ENCODE data around the gene NR1D1. TPM values are rescaled to one million over a fixed set of nuclear protein-coding genes. Genes with fewer than 3 reads are reported as not detected.
"Not testable (repeated sequence)": the region's sequence is repeated elsewhere in the genome, so short reads cannot be mapped to it uniquely, and the experiment has no call there.

Gene NR1D1
- 1 to 10 TPM; 3.7 to 4.7 (median 3.7) TPM for polyA plus RNA-seq (ENCODE audit: insufficient read length in 4 of 4)

DNA sequence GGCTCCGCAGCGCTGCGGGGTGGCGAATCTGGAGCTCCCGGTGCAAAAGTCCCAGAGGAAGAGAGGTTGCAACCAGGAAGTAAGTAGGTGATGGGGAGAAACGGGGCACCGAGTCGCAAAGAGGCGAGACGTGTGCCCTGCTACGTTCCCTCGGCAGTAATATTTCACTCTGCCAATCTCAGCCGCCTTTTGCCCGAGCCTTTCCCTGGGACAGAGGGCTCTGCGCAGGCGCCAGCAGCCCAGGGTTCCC is at the start of gene NR1D1:
Gene NR1D1, minus strand, starts transcription at position 171 of the 250 bp plus-strand sequence. CDS start 495 bp downstream, outside the sequence.
- no peak for DNase-seq (ENCODE audit: low read depth in 4 of 4, low spot score in 2 of 4)

DNA sequence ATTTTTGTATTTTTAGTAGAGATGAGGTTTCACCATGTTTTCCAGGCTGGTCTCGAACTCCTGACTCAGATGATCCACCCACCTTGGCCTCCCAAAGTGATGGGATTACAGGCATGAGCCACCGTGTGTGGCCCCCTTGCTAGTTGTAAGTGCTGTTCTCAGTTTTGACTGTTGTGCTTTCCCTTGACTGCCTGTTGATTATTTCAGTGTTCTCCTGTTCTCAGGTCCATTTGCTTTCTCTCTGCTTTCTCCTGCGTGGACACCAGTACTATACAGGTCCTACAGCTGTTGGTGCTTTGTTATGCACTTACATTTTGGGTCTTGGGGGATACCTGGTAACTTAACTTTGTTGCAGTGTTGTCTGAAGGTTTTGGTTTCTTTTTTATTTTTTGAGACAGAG is 48.1 kb upstream of the NR1D1 start:
- no peak for DNase-seq (ENCODE audit: low read depth in 4 of 4, low spot score in 2 of 4)

DNA sequence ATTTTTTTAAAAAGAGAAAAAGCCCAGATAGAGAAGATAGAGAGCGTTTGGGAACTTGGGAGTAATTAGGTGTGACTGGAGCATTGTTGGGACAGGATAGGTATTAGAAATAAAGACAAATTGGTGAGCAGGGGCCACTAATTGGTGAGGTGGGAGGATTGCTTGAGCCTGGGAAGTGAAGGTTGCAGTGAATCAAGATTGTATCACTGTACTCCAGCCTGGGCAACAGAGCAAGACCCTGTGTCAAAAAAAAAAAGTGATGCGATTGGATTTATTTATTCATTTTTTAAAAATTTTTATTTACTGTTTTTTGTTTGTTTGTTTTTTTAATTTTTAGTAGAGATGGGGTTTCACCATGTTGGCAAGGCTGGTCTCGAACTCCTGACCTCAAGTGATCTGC is 45.1 kb upstream of the NR1D1 start:
- no peak for DNase-seq (ENCODE audit: low read depth in 4 of 4, low spot score in 2 of 4)

DNA sequence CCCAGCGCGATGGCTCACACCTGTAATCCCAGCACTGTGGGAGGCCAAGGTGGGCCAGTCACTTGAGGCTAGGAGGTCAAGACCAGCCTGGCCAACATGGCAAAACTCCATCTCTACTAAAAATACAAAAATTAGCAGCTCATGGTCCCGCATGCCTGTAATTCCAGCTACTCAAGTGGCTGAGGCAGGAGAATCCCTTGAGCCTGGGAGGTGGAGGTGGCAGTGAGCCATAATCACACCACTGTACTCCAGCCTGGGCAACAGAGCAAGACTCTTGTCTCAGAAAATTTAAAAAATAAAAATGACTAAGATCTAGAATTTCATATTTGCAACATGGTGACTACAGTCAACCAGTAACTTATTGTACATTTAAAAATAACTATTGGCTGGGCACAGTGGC is 42.8 kb upstream of the NR1D1 start:
- not testable (repeated sequence) for DNase-seq (ENCODE audit: low read depth in 4 of 4, low spot score in 2 of 4)

DNA sequence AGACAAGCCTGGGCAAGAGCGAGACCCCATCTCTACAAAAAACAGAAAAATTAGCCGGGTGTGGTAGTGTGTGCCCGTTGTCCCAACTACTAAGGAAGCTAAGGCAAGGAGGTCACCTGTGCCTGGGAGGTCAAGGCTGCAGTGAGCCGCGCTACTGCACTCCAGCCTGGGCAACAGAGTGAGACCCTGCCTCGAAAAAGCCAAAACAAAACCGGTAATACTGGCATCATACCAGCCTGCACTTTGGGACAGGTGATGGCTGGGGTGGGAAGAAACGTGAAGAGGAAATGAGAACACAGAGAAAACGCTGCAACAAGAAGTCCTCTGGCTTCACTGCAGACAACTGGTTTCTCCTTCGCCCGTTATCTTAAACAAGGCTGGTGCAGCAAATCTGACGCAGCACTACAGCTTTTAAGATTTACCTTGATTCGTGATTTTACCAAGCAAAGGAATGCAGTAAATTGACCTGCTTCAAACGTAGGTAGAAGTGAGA is 39.2 kb upstream of the NR1D1 start:
- DNase-seq (ENCODE audit: low read depth in 4 of 4, low spot score in 2 of 4) = no peak

DNA sequence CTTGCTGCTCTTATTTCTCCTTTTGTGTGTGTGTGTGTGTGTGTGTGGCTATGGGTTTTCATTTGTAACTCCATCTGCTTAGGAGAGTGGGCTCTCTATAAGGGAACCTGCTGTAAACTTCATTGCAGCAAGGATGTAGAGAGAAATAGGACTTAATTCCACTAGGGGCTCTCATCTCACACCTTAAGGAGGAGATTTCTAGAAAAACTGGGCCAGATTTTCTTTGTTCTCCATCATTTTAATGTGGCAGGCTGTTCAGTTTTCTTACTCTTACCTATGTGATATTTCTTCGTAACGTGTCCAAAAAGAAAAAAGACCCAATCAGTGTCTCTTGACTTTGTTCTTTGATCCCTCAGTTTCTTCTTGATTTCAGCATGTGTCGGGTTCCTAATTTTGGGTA is 35.4 kb upstream of the NR1D1 start:
- no peak for DNase-seq (ENCODE audit: low read depth in 4 of 4, low spot score in 2 of 4)

DNA sequence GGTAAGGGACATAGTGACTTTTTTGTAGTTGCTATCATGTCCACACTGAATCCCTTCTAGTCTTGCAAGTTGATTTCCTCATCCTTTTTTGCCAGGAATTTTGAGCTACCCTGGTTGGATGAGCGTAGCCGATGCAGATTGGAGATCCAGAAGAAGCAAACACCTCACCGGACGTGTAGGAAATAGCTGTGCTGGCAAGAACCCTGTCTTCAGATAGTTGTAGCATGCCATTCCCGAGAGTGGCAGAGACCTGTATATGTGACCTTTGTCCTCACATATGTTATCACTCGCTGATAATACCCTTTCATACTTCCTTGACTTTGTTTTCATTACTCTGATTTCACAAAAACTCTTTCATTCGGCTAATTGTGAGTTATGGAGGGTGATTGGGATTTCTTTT is 33.8 kb upstream of the NR1D1 start:
- no peak for DNase-seq (ENCODE audit: low read depth in 4 of 4, low spot score in 2 of 4)

DNA sequence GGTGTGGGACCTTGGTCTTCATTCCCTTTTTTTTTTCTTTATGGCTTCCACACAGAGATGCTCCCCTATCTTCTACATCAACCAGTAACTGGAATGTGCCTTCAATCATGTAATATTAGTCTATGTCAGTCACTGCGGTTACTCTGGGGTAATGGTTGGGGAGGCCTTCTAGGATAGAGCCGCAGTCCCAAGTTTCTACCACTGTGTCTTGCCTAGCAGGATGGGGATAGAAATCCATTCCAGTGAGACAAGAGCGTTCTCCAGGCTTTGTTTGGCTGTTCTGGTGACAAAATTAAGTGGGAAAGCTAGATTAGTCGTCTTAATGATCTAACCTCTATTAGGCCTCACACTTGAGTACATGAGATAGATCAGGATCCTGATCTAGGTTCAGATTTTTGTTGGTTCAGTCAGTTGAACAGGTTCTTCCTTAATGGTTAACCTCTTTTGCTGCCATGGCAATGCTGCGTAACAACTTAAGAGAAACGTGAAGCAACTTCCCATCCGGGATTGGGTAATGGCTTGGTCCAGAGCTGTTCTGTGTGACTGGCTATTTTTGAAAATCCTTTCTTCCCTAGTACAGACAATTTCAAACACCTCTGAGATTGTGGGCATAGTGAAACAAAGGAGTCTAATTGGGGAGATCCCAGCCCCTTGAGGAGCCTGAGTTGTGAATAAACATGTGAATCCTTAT is 30.1 kb upstream of the NR1D1 start:
- DNase-seq (ENCODE audit: low read depth in 4 of 4, low spot score in 2 of 4) = no peak

DNA sequence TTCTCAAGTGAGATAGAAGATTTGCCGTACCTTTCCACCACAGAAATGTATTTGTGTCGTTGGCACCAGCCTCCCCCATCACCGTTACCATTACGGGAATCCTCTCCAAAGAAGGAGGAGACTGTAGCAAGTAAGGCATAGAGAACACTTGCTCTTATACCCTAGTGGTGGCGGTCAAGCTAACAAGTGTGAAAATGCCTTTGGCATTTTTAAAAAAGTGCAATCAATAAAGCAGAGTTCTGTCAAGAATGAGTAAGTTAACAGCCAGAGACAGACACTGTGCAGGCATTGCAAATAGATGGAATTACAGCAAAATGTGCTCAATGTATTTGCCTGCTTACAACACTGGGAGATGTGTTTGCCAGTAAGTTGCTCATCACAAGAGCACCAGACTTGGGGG is 29.1 kb upstream of the NR1D1 start:
- DNase-seq (ENCODE audit: low read depth in 4 of 4, low spot score in 2 of 4) = no peak

DNA sequence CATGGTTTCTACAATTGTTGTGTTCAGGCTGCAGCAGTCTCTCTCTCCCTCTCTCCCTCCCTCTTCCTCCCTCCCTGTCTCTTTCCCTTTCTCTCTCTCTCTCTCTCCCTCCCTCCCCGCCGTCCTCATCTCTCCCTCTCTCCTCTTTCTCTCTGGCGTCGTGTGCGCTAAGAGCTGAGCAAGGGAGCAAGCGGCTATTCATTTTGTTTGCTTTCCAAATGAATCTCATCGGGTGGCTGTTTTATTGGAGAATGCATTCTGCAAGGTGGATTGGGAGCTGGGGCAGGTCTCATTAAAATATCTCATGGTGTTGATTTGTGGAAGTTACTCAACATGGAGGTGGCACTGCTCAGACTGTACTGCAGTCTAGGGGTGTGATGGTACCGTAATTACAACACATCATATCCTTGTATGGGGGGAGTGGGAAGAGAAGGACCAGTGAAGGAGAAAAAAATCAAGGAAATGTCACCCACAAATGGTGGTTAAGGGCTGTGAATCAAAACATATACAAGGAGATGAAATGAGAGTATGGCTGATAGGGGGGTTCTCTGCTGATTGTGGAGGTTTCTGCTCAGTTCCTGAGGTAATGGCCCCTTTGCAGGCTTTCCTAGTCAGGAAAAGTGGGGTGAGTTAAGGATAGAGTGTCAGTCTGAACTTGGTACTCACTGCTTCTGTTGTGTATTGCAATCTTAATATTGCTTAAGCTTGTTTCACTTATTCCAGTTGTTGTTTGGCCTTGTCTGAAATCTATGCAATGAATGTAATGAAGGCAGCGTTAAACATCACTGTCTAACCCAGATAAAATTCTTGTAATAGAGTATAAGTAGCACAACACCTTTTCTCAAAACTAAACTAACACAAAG is 24.1 kb upstream of the NR1D1 start:
- DNase-seq (ENCODE audit: low read depth in 4 of 4, low spot score in 2 of 4) = no peak

DNA sequence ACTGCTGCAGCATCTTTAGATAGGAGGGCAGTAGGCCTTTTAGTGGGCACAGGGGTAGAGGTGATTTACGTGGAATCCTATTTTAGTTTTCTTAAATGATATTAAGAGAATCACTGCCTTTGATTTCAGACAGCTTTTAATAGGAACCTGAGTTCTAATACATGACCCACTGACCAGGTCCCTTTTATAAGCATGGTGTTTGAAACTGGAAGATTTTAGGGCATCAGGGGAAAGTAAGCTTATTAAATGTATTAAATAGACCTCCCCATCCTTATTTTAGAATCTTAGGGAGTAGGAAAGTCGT is 23.4 kb upstream of the NR1D1 start:
- no peak for DNase-seq (ENCODE audit: low read depth in 4 of 4, low spot score in 2 of 4)

DNA sequence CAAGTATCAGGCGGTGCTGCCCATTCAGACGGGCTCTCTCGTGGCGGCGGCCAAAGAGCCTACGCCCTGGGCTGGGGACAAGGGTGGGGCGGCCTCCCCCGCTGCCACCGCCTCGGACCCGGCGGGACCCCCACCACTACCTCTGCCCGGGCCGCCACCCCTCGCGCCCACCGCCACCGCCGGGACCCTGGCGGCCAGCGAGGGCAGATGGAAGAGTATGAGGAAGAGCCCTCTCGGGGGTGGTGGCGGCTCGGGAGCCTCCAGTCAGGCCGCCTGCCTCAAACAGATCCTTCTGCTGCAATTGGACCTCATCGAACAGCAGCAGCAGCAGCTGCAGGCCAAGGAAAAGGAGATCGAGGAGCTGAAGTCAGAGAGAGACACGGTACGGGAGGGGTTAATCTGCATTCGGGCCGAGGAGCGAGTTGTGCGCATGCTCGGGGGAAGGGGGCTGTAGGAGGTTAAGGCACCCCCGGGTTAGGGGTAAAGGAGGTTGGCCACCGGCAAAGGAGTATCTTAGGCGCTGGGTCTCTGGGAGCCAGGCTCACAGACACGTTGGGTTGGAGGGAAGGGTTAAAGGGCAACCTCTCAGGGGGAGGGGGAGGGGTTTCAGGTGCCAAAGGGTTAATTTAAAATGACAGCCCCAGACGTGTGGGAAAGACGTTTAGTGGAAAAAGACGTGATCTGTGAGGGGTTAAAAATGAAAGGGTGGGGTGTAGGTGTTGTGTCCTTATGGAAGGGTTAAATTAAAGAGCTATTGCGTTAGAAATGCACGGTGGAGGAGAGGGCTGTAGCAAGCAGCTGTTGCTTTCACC is 22.8 kb upstream of the NR1D1 start:
- DNase-seq (ENCODE audit: low read depth in 4 of 4, low spot score in 2 of 4) = no peak

DNA sequence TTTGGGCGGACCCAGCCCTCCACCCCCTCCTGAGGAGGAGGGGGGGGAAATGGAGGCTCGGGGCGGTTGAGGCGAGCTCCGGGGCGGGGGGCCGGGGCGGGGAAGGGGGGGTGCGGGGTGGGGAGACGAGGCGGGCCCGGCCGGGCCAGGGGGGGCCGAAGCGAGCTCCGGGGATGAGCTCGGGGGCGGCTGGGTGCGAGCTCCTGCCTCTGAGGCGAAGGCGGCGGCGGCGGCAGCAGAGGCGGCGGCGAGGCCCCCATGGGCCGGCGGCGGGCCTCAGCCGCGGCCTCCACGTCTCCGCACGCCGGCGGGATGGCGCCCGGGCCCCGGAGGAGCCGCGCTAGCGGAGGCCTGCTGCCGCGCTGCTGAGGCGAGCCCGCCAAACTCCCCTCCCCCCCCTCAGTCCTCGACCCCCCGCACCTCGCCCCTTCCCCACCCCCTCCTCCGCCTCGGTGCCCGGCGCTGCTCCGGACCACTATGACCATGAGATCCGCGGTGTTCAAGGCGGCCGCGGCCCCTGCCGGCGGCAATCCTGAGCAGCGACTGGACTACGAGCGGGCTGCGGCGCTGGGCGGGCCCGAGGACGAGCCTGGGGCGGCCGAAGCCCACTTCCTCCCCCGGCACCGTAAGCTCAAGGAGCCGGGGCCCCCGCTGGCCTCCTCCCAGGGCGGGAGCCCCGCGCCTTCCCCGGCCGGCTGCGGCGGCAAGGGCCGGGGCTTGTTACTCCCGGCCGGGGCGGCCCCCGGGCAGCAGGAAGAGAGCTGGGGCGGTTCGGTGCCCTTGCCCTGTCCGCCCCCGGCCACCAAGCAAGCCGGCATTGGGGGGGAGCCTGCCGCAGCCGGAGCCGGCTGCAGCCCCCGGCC is 22.0 kb upstream of the NR1D1 start:
- DNase-seq (ENCODE audit: low read depth in 4 of 4, low spot score in 2 of 4) = no peak

DNA sequence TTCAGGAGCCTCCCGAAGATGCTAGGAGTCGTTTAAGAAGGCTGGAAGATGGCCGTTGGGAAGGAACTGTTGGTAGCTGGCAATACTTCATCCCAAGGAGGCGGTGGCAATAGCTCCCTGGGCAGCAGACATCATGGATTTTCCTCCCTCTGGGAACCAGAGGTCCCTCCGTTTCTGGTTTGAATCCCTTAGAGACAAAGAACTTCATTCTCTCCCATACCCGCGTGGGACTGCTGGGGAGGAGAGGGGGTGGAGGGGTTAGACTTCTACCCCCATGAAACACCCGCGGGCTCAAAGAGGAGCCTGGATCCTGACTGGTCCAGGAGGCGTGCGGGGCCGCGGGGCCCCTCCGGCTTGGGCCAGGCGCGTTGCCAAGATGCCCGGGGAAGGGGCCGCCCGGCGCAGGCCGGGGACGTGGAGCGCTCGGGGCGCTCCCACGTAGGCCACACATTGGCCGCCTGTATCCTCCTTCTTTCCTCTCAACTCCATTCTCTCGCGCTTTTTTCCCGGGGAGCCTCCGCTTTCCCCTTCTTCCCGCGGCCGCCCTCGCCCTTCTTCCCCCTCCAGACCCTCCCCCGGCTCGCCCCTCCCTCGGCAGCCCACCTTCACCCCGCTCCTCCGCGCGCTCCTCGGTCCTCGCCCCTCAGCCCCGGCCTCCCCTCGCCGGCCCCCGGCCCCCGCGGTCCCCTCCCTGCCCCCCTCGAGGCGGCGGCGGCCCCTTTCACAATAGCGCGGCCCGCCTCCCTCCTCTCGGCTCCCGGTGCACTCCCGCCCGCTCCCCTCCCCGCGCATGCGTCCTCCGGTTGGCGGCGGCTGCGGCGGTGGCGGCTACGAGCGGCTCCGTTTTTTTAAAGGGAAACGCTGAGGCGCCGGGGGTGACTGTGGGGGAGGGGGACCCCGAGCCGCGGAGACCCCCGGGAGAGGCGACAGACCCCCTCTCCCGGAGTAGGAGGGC is 21.1 kb upstream of the NR1D1 start, which contains the start of gene MSL1:
Gene MSL1, plus strand, starts transcription at position 791 of the 955 bp plus-strand sequence. CDS start 642 bp downstream, outside the sequence.
- peak in 2 of 4 donors; percentile 75 to 77 for DNase-seq (ENCODE audit: low read depth in 4 of 4, low spot score in 2 of 4)

DNA sequence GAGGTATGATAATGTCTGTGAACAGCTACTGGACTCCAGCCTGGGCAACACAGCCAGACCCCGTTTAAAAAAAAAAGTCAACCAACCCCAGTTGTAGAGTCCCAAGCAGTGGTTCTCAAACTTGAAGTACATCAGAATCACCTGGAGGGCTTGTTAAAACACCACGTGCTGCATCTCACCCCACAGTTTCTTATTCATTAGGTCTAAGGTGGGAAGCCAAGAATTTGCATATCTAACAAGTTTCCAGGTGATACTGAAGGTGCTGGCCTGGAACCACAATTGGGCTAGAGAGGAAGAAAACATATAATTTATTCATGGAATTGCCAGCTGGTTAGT is 14.7 kb upstream of the NR1D1 start:
- no peak for DNase-seq (ENCODE audit: low read depth in 4 of 4, low spot score in 2 of 4)

DNA sequence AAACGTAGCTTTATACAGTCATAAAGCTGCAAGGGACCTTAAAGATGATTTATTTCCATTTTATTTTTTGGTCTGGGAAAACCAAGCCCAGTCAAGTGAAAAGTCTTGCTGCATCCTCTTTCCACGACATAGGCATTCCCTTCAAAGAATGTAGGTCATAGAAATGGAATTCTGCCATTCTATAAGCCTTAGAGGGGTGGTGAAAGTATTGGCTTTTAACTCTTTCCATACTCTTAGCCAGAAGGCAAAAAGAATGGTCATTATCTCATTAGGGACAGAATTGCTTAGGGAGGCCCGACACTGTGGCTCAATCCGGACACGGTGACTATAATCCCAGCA is 13.5 kb upstream of the NR1D1 start:
- DNase-seq (ENCODE audit: low read depth in 4 of 4, low spot score in 2 of 4) = no peak

DNA sequence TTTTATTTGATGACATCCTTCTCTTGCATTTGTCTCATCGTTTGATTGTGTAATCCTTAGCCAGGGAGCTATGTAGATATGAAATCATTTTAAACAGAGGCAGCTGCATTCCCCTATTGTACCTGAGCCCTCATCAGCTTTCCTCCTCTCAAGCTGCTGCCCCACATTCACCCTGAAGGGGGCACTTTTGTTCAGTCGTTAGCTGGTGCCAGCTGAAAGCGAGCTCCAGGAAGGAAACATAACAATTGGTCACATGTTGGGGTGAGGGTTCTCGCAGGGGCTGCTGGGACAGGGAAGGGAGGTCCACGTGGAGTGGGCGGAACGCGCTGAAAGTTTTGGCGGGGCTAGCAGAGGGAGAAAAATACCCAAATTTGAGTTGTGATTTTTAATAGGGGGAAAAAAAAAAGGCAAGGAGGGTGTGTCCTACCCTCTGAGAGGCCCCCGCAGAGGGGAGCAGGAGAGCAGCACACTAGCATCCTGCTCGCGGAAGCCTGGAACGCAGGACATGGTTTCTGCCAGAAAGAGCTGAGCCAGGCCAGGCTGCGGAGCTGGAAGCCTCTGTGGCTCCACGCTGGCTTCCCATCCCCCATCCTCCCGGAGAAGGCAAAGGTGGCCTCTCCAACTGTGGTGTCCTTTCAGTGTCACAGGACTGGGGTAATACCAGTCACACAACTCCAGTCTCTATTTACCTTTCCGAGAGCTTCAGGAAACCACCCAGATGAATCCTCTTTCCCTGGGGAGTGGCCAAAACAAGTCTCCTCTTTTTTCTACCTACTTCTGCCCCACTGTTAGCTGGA is 12.9 kb upstream of the NR1D1 start:
- peak in 3 of 4 donors; percentile 87 to 94 (median 89) for DNase-seq (ENCODE audit: low read depth in 4 of 4, low spot score in 2 of 4)

DNA sequence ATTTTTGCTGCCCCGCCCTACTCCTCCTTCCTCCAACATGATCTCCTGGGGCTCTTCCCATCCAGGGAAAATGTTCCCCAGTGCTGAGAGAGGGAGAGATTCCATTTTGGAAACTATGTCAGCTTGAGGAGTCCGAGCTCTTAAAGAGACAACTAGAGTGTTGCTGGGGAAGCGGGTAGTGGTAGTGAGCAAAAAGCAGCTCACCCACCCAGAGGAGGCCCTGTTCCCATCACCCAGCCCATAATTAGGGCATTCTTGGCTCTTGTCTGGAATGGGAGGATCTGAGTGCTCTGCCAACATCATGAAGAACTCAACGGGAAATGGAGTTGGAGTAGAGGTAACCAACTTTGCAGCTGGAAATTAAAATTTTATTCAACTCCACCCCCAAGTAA is 12.3 kb upstream of the NR1D1 start:
- DNase-seq (ENCODE audit: low read depth in 4 of 4, low spot score in 2 of 4) = no peak

All from left renal cortex interstitium (tissue), 4 donors.